ENCODE results near the gene DUSP3.

GRCh38 chr17:43758086-43758485 lies 20.7 kb downstream of the DUSP3 start:
- TF ChIP-seq, protein P1, sequence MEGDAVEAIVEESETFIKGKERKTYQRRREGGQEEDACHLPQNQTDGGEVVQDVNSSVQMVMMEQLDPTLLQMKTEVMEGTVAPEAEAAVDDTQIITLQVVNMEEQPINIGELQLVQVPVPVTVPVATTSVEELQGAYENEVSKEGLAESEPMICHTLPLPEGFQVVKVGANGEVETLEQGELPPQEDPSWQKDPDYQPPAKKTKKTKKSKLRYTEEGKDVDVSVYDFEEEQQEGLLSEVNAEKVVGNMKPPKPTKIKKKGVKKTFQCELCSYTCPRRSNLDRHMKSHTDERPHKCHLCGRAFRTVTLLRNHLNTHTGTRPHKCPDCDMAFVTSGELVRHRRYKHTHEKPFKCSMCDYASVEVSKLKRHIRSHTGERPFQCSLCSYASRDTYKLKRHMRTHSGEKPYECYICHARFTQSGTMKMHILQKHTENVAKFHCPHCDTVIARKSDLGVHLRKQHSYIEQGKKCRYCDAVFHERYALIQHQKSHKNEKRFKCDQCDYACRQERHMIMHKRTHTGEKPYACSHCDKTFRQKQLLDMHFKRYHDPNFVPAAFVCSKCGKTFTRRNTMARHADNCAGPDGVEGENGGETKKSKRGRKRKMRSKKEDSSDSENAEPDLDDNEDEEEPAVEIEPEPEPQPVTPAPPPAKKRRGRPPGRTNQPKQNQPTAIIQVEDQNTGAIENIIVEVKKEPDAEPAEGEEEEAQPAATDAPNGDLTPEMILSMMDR (IDR thresholded peaks at IDR 0.05), result no peak
- no peak for TF ChIP-seq EP300 (IDR thresholded peaks at IDR 0.05)
- TF ChIP-seq POLR2A (IDR thresholded peaks at IDR 0.05; ENCODE audit: low read depth), result no peak

All from esophagus muscularis mucosa (tissue), 4 donors.